ENCODE results near the gene BLOC1S4. TPM values are rescaled to one million over a fixed set of nuclear protein-coding genes. Genes with fewer than 3 reads are reported as not detected.

The BLOC1S4 gene
- total RNA-seq, 1 experiment from 2014 or later: 10.7 TPM

GRCh38 chr4:6728320-6729029, 12.5 kb downstream of the BLOC1S4 start:
- in situ Hi-C loops (cut with HindIII; ENCODE audit: low pct_unique_long_range_greater_than_20kb, low sequenced_read_pairs) (no loop called here), intact Hi-C loops (cut with micrococcal nuclease; ENCODE audit: unreplicated experiment) (no loop called here)
- H3K36me3 ChIP-seq (ENCODE audit: control insufficient read depth, insufficient read depth, low read length): no peaks in the 10 kb centered on the region
- no peak overlapping the region for H3K27ac ChIP-seq (ENCODE audit: low read length)
- H3K4me1 ChIP-seq (ENCODE audit: control insufficient read depth, insufficient read depth, low read length): no peaks in the 10 kb centered on the region; the same call in 1 of the 2 replicates
- H3K27me3 ChIP-seq (ENCODE audit: control insufficient read depth, insufficient read depth, low read length): no peaks in the 10 kb centered on the region
- no TSS peak for BruUV-seq (replicated peaks)
- H3K9me3 ChIP-seq (ENCODE audit: control insufficient read depth, insufficient read depth, low read depth, low read length): no peaks in the 10 kb centered on the region
- ChIA-PET POLR2A (interaction anchor here (0.6 kb wide), 1 partner anchor 11 kb away, joined by 4 read pairs; no protein-coding TSS in a partner anchor), CTCF (interaction anchor here (0.5 kb wide), 1 partner anchor 8 kb away, joined by 3 read pairs; no protein-coding TSS in a partner anchor)
- DNase-seq (ENCODE audit: low read depth, low spot score) (no peak), ATAC-seq (no peak)
- TF ChIP-seq SIN3A (IDR thresholded peaks at IDR 0.05; ENCODE audit: borderline replicate concordance, insufficient read depth, low read depth, low read length) (no peak), POLR2AphosphoS5 (IDR thresholded peaks at IDR 0.05; ENCODE audit: low read depth, low read length) (no peak), TCF7L2 (IDR thresholded peaks at IDR 0.05; ENCODE audit: low read depth, low read length) (no peak)
- TF ChIP-seq, protein P1, sequence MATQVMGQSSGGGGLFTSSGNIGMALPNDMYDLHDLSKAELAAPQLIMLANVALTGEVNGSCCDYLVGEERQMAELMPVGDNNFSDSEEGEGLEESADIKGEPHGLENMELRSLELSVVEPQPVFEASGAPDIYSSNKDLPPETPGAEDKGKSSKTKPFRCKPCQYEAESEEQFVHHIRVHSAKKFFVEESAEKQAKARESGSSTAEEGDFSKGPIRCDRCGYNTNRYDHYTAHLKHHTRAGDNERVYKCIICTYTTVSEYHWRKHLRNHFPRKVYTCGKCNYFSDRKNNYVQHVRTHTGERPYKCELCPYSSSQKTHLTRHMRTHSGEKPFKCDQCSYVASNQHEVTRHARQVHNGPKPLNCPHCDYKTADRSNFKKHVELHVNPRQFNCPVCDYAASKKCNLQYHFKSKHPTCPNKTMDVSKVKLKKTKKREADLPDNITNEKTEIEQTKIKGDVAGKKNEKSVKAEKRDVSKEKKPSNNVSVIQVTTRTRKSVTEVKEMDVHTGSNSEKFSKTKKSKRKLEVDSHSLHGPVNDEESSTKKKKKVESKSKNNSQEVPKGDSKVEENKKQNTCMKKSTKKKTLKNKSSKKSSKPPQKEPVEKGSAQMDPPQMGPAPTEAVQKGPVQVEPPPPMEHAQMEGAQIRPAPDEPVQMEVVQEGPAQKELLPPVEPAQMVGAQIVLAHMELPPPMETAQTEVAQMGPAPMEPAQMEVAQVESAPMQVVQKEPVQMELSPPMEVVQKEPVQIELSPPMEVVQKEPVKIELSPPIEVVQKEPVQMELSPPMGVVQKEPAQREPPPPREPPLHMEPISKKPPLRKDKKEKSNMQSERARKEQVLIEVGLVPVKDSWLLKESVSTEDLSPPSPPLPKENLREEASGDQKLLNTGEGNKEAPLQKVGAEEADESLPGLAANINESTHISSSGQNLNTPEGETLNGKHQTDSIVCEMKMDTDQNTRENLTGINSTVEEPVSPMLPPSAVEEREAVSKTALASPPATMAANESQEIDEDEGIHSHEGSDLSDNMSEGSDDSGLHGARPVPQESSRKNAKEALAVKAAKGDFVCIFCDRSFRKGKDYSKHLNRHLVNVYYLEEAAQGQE (IDR thresholded peaks at IDR 0.05; ENCODE audit: insufficient read depth in 1 of 2, low read depth in 2 of 2, low read length in 1 of 2): no peak
- TF ChIP-seq, protein P2, sequence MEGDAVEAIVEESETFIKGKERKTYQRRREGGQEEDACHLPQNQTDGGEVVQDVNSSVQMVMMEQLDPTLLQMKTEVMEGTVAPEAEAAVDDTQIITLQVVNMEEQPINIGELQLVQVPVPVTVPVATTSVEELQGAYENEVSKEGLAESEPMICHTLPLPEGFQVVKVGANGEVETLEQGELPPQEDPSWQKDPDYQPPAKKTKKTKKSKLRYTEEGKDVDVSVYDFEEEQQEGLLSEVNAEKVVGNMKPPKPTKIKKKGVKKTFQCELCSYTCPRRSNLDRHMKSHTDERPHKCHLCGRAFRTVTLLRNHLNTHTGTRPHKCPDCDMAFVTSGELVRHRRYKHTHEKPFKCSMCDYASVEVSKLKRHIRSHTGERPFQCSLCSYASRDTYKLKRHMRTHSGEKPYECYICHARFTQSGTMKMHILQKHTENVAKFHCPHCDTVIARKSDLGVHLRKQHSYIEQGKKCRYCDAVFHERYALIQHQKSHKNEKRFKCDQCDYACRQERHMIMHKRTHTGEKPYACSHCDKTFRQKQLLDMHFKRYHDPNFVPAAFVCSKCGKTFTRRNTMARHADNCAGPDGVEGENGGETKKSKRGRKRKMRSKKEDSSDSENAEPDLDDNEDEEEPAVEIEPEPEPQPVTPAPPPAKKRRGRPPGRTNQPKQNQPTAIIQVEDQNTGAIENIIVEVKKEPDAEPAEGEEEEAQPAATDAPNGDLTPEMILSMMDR (IDR thresholded peaks at IDR 0.05): no peak
- no peak overlapping the region for H3K4me3 ChIP-seq (ENCODE audit: low read depth in 2 of 2, low read length in 2 of 2)

DNA sequence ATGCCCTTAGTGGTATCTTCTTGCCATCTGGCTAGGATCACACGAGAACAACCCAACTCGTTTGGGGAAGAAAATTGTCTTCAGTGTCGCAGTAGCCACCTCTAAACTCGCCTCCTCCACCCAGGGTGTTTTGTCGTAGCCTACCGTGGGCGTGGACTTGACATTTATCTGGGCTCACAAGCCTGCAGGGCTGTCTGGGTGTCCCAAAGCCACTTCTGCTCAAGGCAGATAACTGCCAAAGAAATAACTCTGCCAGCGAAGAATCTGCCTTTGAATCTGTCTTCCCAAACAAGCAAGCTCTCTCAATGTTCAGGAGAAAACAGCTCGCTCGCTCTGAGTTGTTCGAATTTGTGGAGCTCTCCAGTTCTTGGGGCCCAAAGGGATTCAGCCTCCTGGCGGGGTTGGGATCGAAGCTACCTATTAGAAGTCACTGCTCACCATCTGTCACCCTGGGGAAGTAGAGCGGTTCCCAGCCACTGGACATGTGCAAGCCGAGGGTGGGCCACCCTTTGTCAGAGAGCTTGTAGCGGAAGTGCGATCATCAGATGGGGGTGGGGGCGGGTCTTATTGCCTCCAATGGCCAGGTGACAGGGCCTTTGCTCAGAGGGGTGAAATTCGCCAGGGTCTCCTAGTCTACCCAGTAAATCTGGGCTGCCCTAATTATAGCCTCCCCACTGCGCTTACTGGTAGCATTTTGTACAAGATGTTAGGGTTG, 14.8 kb downstream of the BLOC1S4 start:
- no peaks in the 10 kb centered on the region for H3K36me3 ChIP-seq (ENCODE audit: control insufficient read depth, insufficient read depth, low read length)
- ChIA-PET CTCF (no interaction called here), POLR2A (interaction anchor here (0.7 kb wide), 1 partner anchor 169 kb away, joined by 11 read pairs; no protein-coding TSS in a partner anchor)
- BruUV-seq (replicated peaks): no TSS peak
- no peaks in the 10 kb centered on the region; the same call in 1 of the 2 replicates for H3K4me1 ChIP-seq (ENCODE audit: control insufficient read depth, insufficient read depth, low read length)
- TF ChIP-seq SIN3A (IDR thresholded peaks at IDR 0.05; ENCODE audit: borderline replicate concordance, insufficient read depth, low read depth, low read length) (no peak), POLR2AphosphoS5 (IDR thresholded peaks at IDR 0.05; ENCODE audit: low read depth, low read length) (no peak), TCF7L2 (IDR thresholded peaks at IDR 0.05; ENCODE audit: low read depth, low read length) (no peak)
- TF ChIP-seq, protein P2 (IDR thresholded peaks at IDR 0.05): no peak
- TF ChIP-seq, protein P1 (IDR thresholded peaks at IDR 0.05; ENCODE audit: insufficient read depth in 1 of 2, low read depth in 2 of 2, low read length in 1 of 2): no peak
- no peak overlapping the region for H3K4me3 ChIP-seq (ENCODE audit: low read depth in 2 of 2, low read length in 2 of 2)
- intact Hi-C loops (cut with micrococcal nuclease; ENCODE audit: unreplicated experiment) (no loop called here), in situ Hi-C loops (cut with HindIII; ENCODE audit: low pct_unique_long_range_greater_than_20kb, low sequenced_read_pairs) (no loop called here)
- DNase-seq (ENCODE audit: low read depth, low spot score): no peak
- ATAC-seq: no peak; the same call in 1 of the 2 replicates
- H3K9me3 ChIP-seq (ENCODE audit: control insufficient read depth, insufficient read depth, low read depth, low read length): no peaks in the 10 kb centered on the region
- no peak overlapping the region for H3K27ac ChIP-seq (ENCODE audit: low read length)
- no peaks in the 10 kb centered on the region for H3K27me3 ChIP-seq (ENCODE audit: control insufficient read depth, insufficient read depth, low read length)

Measured in Panc1 (cell line).